PC-3 (cell line): ENCODE results near the gene LIMS1. TPM values are rescaled to one million over a fixed set of nuclear protein-coding genes. Genes with fewer than 3 reads are reported as not detected.

ENCODE experiments used
- ATAC-seq: fragments of 200-7000 bp; cut with Tn5 transposase; 2 replicates; pipeline ENCODE4 v1.9.1; 2020; ENCODE audit warnings: mild to moderate bottlenecking, moderate library complexity
- BruUV-seq: library from RNA; stranded (reverse); fragments of 400-500 nt; replicated peaks from 2 replicates; lab custom pipeline; 2021; lab: Mats Ljungman, UMichigan
- CTCF ChIA-PET: fragments of 300-600 bp; sonication (Branson Sonifier 250); formaldehyde crosslinking; loops from one replicate; lab custom pipeline; 2022; ENCODE audit warnings: antibody characterized with exemption; lab: Charles Lee
- POLR2A ChIA-PET: fragments of 300-600 bp; sonication (Branson Sonifier 250); formaldehyde crosslinking; loops from one replicate; lab custom pipeline; 2022; ENCODE audit warnings: antibody characterized with exemption; ENCODE audit not compliant: unreplicated experiment; lab: Charles Lee
- DNase-seq: peaks from one replicate; pipeline ENCODE4 v3.0.0-alpha.2; 2015
- H2AFZ ChIP-seq: fragments of 300-600 bp; sonication (generic); 2 replicates; pipeline ENCODE4 v1.6.0; 2016; ENCODE audit warnings: antibody characterized with exemption, low read length
- H3F3A ChIP-seq: fragments of 300-600 bp; sonication (generic); one replicate; pipeline ENCODE4 v1.6.0; 2017; ENCODE audit warnings: antibody characterized with exemption, low read length, control low read depth, mild to moderate bottlenecking; ENCODE audit not compliant: unreplicated experiment
- H3K27ac ChIP-seq: fragments of 300-600 bp; sonication (generic); 2 replicates; pipeline ENCODE4 v1.5.1; 2016; ENCODE audit warnings: mild to moderate bottlenecking, low read length
- H3K27me3 ChIP-seq: fragments of 300-600 bp; sonication (generic); 2 replicates; pipeline ENCODE4 v1.6.1; 2016; ENCODE audit warnings: low read length, mixed read lengths
- H3K36me3 ChIP-seq: fragments of 300-600 bp; sonication (generic); 2 replicates; pipeline ENCODE4 v1.6.1; 2016; ENCODE audit warnings: low read depth, mixed run types, low read length, mixed read lengths
- H3K4me1 ChIP-seq: fragments of 300-600 bp; sonication (generic); 2 replicates; pipeline ENCODE4 v1.5.1; 2016; ENCODE audit warnings: low read length; ENCODE audit not compliant: insufficient read depth
- H3K4me2 ChIP-seq: fragments of 300-600 bp; sonication (generic); 2 replicates; pipeline ENCODE4 v1.6.0; 2016; ENCODE audit warnings: low read length
- H3K4me3 ChIP-seq: fragments of 300-600 bp; sonication (generic); 2 replicates; pipeline ENCODE4 v1.5.1; 2016; ENCODE audit warnings: mild to moderate bottlenecking, low read length, mixed read lengths
- H3K79me2 ChIP-seq: fragments of 300-600 bp; sonication (generic); 2 replicates; pipeline ENCODE4 v1.6.1; 2017; ENCODE audit warnings: low read length, mixed read lengths
- H3K9ac ChIP-seq: fragments of 300-600 bp; sonication (generic); 2 replicates; pipeline ENCODE4 v1.6.0; 2016; ENCODE audit warnings: mild to moderate bottlenecking, low read length
- H3K9me2 ChIP-seq: fragments of 300-600 bp; sonication (generic); replicated peaks from 2 replicates; pipeline ENCODE4 v1.6.1; 2016; ENCODE audit warnings: mixed run types, low read length, mixed read lengths
- H3K9me3 ChIP-seq: fragments of 300-600 bp; sonication (generic); 2 replicates; pipeline ENCODE4 v1.6.1; 2016; ENCODE audit warnings: low read length, mixed read lengths
- H4K20me1 ChIP-seq: fragments of 300-600 bp; sonication (generic); 2 replicates; pipeline ENCODE4 v1.6.1; 2016; ENCODE audit warnings: low read length, mixed read lengths
- CTCF ChIP-seq: fragments of 300-600 bp; sonication (generic); conservative IDR thresholded peaks from 2 replicates; pipeline ENCODE4 v1.5.1; 2017; ENCODE audit warnings: antibody characterized with exemption, low read depth, mild to moderate bottlenecking, low read length
- EZH2 ChIP-seq: fragments of 300-600 bp; sonication (generic); IDR thresholded peaks from one replicate; pipeline ENCODE4 v1.6.1; 2017; ENCODE audit warnings: antibody characterized with exemption, mild to moderate bottlenecking, low read length; ENCODE audit not compliant: unreplicated experiment
- EZH2phosphoT487 ChIP-seq: fragments of 300-600 bp; sonication (generic); IDR thresholded peaks from 2 replicates; pipeline ENCODE4 v1.6.1; 2018; ENCODE audit warnings: mild to moderate bottlenecking, antibody characterized with exemption, low read length, borderline replicate concordance
- intact Hi-C: fragments of 100-400 bp; cut with micrococcal nuclease; formaldehyde crosslinking; loops from 2 replicates; pipeline ENCODE4 v1.9.0; 2023
- total RNA-seq: library from RNA; depleted of rRNA; stranded (reverse); fragments of >200 nt; gene quantifications from 2 replicates; pipeline ENCODE4 v1.2.3, GENCODE V29; 2014

The LIMS1 gene
- total RNA-seq, 1 experiment from 2014 or later: 58.9 TPM

DNA sequence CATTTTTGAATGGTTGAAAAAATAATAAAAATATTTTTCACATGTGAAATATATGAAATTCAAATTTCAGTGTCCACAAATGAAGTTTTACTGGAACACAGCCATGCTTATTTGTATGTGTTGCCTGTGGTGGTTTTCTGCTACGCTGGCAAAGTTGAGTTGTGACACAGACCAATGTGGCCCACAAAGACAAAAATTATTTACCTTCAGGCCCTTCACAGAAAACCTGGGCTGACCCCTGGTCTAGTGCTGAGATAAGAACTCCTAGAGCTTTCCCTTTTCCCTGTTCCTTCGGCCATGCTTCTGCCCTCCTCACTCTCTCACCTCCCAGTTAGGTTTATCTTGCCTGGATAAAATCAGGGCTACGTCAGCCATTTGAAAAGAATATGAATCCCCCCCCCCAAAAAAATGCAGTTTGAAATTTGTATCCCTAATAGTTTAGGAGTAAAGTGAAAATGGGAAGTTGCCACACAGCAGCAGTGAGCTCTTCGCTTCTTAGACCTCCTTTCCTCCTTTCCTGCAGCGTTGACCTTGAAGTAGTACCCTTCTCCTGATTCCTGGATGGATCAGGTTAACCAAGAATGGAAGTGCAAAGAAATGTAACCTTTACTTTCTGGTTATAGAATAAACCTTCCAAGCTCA, 91.0 kb downstream of the LIMS1 start:
- peaks cover 29% of the 10 kb centered on the region for H3K4me1 ChIP-seq
- no peaks in the 10 kb centered on the region; the same call in 1 of the 2 replicates for H4K20me1 ChIP-seq
- no peak overlapping the region for H3K4me2 ChIP-seq
- no peaks in the 10 kb centered on the region for H3F3A ChIP-seq
- no peaks in the 10 kb centered on the region for H3K27me3 ChIP-seq
- no TSS peak for BruUV-seq
- peaks cover 24% of the 10 kb centered on the region for H3K79me2 ChIP-seq
- CTCF ChIA-PET: no interaction called here
- H3K27ac ChIP-seq: no peak overlapping the region
- TF ChIP-seq EZH2phosphoT487: no peak
- no peak for TF ChIP-seq CTCF
- no peak for TF ChIP-seq EZH2
- intact Hi-C loops: no loop called here
- H3K9me3 ChIP-seq: no peaks in the 10 kb centered on the region
- ATAC-seq: no peak
- H3K9ac ChIP-seq: no peak overlapping the region
- H3K4me3 ChIP-seq: no peak overlapping the region
- no peak for DNase-seq
- H3K9me2 ChIP-seq: no peaks in the 10 kb centered on the region
- no peak overlapping the region for H2AFZ ChIP-seq
- no peaks in the 10 kb centered on the region for H3K36me3 ChIP-seq
- POLR2A ChIA-PET: no interaction called here

DNA sequence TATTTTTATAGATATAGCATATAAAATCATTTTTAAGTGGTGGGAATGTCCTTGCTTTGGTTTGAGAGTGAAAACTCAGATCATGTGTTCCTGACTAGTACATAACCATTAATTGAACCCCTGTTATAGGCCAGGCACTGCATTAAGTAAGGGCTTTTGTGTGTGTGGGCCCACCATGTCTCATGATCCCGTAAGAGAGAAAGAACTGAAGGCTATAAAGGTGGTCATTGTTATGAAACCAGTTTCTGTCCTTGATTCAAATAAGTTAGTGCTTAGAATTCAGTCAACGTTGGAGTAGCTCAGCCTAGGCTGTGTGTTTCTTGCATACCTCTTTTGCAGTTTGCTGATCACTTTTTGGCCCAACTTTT, 91.5 kb downstream of the LIMS1 start:
- Histone ChIP-seq H3K27me3 (no peaks in the 10 kb centered on the region), H3K9ac (no peak overlapping the region), H3K4me2 (no peak overlapping the region), H3F3A (no peaks in the 10 kb centered on the region), H3K4me3 (no peak overlapping the region), H4K20me1 (no peaks in the 10 kb centered on the region), H3K79me2 (peaks cover 19% of the 10 kb centered on the region), H3K36me3 (no peaks in the 10 kb centered on the region), H3K9me2 (no peaks in the 10 kb centered on the region), H2AFZ (no peak overlapping the region), H3K27ac (no peak overlapping the region), H3K4me1 (peaks cover 29% of the 10 kb centered on the region), H3K9me3 (no peaks in the 10 kb centered on the region)
- ATAC-seq (no peak), DNase-seq (no peak)
- intact Hi-C loops: no loop called here
- ChIA-PET CTCF (no interaction called here), POLR2A (no interaction called here)
- no TSS peak for BruUV-seq
- TF ChIP-seq CTCF (no peak), EZH2phosphoT487 (no peak), EZH2 (no peak)

DNA sequence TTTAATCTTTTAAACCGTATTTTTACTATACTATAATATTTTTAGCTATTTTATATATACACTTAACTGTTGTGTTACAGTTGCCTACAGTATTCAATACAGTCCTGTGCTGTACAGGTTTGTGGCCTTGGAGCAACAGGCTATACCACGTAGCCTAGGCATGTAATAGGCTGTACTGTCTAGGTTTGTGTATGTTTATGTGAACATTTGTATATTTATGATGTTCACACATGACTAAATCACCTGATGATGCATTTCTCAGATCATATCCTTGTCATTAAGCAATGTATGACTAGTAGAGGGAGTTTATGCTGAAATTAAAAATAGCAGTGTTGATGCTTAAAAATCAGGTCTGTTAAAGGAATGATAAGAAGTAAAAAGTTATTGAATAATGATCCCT, 92.7 kb downstream of the LIMS1 start:
- no peak overlapping the region for H2AFZ ChIP-seq
- TF ChIP-seq EZH2: no peak
- no peak for TF ChIP-seq EZH2phosphoT487
- TF ChIP-seq CTCF: no peak
- H3F3A ChIP-seq: no peaks in the 10 kb centered on the region
- intact Hi-C loops: no loop called here
- H3K4me3 ChIP-seq: no peak overlapping the region
- no peaks in the 10 kb centered on the region for H3K9me2 ChIP-seq
- no peak overlapping the region for H3K9ac ChIP-seq
- no TSS peak for BruUV-seq
- ChIA-PET CTCF (no interaction called here), POLR2A (no interaction called here)
- no peak overlapping the region for H3K4me2 ChIP-seq
- ATAC-seq: no peak
- no peak overlapping the region for H3K27ac ChIP-seq
- H4K20me1 ChIP-seq: no peaks in the 10 kb centered on the region
- H3K27me3 ChIP-seq: no peaks in the 10 kb centered on the region
- no peak for DNase-seq
- peaks cover 23% of the 10 kb centered on the region for H3K4me1 ChIP-seq
- H3K36me3 ChIP-seq: no peaks in the 10 kb centered on the region
- H3K79me2 ChIP-seq: peaks cover 19% of the 10 kb centered on the region
- no peaks in the 10 kb centered on the region for H3K9me3 ChIP-seq
